GM19023 (cell line): ENCODE measurements around the gene RGSL1.
"Not testable (repeated sequence)": the region's sequence is repeated elsewhere in the genome, so short reads cannot be mapped to it uniquely, and the experiment has no call there.

Experiments
- ATAC-seq: cut with Tn5 transposase; IDR thresholded peaks from one replicate; pipeline ENCODE4 v1.9.1; 2021; ENCODE audit warnings: mild to moderate bottlenecking, moderate library complexity; ENCODE audit not compliant: unreplicated experiment

RGSL1 gene

DNA sequence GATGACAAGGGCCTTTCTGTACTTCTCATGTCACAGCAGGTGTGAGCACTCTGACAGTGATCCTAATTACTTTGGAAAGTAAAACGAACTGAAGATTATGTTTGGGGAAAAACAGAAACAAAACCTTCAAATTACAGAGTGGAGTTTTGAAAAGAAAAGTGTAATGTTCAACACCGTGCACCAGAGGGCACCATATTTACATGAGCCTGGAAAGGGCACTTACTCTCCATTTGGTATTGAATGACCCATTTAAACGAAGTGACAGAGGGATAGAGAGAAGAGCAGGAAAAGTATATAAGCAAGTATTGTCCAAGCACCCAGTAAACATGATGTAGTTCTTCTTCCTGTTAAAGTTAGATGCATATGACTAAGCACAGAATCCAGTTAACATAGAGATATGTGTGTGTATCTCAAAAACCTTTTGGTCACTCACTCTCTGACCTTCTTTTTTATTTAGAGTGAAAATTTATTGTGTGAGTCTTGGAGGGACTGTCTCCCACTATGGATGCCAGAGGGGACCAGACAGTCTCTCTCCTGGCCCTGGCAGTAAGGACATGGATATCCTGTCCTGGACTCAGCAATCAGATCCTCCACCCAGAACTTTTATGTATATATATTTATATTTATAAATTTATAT is 3.8 kb upstream of the RGSL1 start:
- ATAC-seq: no peak

DNA sequence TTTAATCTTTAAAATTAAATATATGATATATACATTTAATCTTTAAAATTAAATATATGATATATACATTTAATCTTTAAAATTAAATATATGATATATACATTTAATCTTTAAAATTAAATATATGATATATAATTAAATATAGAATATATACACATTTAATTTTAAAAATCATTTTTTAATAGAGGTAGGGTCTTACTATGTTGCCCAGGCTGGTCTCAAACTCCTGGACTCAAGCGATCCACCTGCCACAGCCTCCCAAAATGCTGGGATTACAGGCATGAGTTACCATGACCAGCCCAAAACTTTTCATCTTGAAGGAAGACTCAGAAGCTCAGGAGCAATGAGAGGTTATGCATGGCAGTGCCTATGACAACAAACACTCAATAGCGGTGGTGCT is 2.8 kb upstream of the RGSL1 start:
- not testable (repeated sequence) for ATAC-seq

GRCh38 chr1:182447660-182448059 is 2.3 kb upstream of the RGSL1 start:
- ATAC-seq: no peak

DNA sequence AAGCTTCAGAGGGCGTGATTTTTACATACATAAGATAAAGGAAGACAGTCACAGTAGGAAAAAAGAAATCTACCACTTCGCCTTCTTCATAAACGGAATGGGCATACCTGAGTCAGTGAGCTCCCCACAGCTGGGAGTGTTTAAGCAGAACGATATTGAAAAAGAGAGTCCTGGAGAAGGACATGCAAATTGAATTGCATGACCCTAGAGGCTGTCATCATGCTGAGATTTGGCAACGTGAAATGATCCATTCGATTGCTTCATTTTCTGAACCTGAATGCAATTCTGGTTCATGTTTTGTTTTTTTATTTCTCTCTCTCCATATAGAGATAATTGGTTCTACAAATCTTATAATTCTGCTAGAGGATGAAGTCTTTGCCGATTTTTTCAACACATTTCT is 3.7 kb downstream of the RGSL1 start:
- ATAC-seq: no peak

GRCh38 chr1:182457844-182458243 is 7.9 kb downstream of the RGSL1 start:
- no peak for ATAC-seq

DNA sequence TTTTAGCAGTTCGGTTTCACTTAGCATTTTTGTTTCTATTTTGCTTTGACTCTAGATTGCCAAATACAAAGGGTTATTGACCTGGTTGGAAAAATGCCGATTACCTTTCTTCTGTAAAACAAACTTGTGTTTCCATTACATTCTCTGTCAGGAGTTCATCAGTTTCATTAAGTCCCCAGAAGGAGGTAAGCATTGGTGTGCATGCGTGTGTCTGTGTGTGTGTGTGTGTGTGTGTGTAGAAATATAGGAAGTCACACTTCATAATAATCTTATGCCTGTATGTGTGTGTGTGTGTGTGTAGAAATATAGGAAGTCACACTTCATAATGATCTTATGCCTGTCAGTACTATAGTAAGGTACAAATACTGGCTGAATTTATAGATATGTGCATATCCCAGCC is 10.0 kb downstream of the RGSL1 start:
- ATAC-seq: no peak

GRCh38 chr1:182460550-182460951 is 10.6 kb downstream of the RGSL1 start:
- no peak for ATAC-seq

DNA sequence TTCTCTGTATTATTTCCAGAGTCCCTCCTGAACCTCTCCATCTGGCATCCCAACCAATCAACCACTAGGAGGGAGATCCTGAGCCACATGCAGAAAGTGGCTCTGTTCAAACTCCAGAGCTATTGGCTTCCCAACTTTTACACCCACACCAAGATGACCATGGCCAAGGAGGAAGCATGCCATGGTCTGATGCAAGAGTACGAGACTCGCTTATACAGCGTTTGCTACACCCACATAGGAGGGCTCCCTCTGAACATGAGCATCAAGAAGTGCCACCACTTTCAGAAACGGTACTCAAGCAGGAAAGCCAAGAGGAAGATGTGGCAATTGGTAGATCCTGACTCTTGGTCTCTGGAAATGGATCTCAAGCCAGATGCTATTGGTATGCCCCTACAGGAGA is 23.6 kb downstream of the RGSL1 start:
- no peak for ATAC-seq

DNA sequence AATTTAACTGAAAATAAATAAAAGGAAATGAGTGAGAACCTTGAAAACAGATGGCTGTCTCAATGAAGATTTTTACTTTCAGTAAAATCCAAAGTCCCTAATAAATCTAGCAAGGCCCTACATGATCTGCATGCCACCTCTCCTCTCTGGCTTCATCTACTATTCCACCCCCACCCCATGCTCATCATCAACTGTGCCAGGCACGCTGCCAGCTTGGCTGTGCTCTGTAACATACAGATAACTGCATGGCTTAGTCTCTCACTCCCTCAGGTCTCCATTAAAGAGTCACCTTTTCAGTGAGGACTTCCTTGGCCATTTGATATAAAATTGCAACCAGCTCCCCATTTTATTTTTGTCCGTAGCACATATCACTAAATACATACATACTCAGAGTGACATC is 26.7 kb downstream of the RGSL1 start:
- no peak for ATAC-seq

DNA sequence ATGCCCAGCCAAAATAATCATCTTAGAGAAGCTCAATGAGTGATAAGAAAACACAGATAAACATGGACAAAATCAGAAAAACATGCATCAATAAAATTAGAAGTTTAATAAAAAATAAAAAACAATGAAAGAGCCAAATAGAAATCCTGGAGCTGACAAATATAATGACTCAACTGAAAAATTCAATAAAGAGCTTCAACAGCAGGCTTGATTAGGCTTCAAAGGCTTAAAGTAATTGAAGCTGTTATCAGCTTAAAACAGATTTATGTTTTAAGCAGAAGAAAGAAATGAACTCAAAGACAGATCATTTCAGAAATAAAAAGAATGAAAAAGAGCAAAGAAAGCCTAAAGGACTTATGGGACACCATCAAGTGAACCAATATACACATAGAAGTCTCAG is 28.3 kb downstream of the RGSL1 start:
- no peak for ATAC-seq

GRCh38 chr1:182484067-182484466 is 34.1 kb downstream of the RGSL1 start:
- no peak for ATAC-seq

DNA sequence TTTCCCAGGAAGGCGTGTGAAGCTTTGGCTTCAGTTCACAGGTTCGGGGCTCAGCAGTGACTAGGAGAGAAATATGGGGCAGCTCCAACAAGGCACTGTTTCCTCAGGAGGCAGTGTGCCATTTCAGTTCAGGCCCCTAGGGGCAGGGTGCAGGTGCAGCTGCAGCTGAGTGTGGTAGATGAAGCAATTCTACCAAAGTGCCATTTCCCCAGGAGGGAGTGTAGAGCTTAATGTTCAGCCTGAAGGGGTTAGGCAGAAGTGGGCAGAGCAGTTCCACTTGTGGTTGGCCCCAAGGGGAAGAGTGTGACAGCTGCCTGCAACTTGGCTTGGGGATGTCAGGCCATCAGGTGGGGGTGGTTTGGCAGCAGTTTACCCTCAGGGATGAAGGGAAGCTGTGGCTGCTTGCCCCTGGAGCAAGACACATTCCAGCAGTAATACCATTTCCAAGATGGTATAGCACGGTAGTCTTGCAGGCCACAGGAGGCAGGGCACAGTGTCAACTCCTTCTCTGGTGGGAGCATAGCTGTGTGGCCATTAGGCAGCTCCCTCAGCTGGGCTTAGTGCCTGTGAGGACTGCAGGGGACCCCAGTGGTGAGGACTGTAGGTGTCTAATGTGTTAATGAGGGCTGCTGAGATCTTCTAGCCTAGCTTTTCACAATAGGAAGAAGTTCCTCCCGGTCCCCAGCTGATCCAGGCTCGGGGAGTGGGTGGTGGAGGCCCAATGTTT is 34.7 kb downstream of the RGSL1 start:
- peak; percentile 94 for ATAC-seq

DNA sequence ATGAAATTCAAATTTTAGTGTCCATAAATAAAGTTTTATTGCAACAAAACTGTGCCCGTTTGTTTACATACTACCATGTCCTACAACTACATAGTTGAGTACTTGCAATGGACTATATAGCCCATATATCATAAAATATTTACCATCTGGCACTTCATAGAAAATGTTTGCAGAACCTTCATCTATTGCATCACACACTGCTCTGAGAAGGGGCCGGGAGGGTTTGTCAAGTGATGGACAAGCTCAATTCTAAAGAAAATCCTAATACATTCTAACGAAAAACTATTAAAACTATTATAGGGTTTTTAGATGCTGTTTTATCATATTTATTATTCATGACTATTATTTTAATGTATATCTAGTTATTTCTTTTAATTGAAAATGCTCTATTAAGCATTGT is 35.9 kb downstream of the RGSL1 start:
- ATAC-seq: no peak

DNA sequence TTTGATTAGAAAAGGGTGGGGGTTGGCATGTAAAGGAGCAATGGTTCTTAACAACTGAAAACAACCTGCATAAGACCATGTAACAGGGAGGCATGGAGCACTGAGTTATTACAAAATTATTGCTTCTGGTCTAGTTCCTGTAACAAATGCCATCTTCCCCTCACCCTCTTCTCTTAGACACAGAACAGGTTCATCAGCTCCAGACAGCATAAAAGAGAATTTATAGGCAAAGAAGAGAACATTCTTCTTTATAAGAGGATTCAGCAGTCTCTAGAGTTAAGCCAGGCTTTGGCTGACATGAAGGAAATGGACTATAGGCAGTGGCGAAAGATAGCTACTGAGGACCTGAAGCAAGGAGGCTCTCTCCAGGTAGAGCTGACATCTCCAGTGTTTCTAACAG is 38.9 kb downstream of the RGSL1 start:
- no peak for ATAC-seq

DNA sequence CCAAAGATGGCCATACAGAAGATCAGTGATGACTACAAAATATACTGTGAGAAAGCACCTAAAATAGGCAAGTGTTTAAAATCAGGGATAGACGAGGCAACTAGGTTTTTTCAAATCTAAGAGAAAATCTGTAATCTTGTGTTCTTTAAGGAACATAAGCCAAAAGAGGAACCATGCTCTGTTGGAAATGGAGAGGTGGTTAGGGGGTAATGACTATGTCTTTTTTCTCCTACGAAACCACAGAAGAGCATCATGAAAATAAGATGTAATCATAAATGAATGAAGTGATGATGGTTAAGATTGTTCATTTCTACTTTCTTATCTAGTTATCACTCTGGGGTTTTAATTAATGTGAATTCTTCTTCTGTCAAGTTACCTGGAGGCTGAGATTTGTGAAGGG is 43.1 kb downstream of the RGSL1 start:
- ATAC-seq: no peak

DNA sequence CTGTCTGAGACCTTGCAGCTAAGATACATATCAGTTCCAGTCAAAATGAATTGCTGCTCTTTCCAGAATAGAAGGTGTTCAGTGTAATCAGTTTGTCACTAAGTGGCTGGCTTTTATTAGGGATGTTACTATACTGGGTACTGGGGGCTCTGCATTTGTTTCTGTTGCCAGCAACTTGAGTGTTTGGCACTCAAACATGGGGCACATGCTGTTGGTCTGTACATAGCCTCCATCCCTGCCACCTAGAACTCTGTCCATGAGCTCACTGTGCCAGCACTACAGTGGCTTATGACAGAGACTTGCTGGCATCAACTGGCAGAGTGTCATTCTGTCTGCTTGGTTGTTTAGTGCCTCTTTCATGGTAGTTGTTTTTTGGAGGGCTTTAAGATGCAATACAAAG is 45.1 kb downstream of the RGSL1 start:
- ATAC-seq: no peak

- no peak for ATAC-seq
Measured at GRCh38 chr1:182495693-182496092, 45.7 kb downstream of the RGSL1 start.

DNA sequence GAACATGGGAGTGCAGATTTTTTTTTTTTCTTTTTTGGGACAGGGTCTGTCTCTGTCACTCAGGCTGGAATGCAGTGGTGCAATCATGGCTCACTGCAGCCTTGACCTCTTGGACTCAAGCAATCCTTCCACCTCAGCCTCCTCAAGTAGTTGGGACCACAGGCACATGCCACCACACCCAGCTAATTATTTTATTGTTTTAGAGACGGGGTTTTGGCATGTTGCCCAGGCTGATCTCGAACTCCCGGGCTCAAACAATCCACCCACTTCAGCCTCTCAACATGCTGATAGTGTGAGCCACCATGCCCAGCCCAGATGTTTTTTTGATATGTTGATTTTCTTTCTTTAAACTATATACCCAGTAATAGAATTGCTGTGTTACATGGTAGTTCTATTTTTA is 57.7 kb downstream of the RGSL1 start:
- ATAC-seq: no peak

- ATAC-seq: no peak
Measured at GRCh38 chr1:182515556-182515955, 65.6 kb downstream of the RGSL1 start.

DNA sequence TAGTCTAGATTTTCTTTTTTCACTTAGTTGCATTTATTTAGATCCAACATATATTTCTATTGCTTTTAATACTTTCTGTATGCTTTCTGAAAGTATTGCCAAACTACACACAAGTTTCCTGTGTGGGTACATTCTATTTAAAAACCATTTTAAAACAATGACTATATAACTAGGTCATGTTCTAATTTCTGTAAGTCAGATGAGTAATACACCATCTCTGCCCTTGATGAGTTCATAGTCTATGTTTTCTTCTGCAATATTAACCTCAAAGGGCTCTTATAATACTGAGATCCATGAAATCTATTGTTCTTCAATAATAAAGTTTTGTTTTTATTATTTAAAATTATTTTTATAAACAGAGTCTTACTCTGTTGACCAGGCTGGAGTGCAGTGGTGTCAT is 70.8 kb downstream of the RGSL1 start:
- ATAC-seq: no peak

- ATAC-seq: no peak
Measured at GRCh38 chr1:182525342-182525741, 75.4 kb downstream of the RGSL1 start.

DNA sequence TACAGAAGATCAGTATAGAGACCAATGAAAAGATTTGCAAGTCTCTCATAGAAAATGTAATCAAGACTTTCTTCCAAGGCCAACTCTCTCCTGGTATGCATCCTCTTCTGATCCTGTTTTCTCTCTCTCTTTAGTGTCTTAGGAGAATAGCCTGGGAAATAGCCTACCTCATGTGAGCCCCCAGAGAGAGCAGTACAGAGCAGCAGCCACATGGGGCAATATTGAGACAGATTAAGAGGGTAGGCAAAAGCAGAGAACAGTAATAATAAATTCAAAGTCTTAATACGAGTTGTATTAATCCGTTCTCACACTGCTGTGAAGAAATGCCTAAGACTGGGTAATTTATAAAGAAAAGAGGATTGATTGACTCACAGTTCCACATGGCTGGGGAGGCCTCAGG is 77.7 kb downstream of the RGSL1 start:
- no peak for ATAC-seq

- not testable (repeated sequence) for ATAC-seq
Measured at GRCh38 chr1:182528206-182528605, 78.3 kb downstream of the RGSL1 start.
